ENCODE data around the gene KRTAP10-6. TPM values are rescaled to one million over a fixed set of nuclear protein-coding genes. Genes with fewer than 3 reads are reported as not detected.
"Not testable (repeated sequence)": the region's sequence is repeated elsewhere in the genome, so short reads cannot be mapped to it uniquely, and the experiment has no call there.

The KRTAP10-6 gene, protein sequence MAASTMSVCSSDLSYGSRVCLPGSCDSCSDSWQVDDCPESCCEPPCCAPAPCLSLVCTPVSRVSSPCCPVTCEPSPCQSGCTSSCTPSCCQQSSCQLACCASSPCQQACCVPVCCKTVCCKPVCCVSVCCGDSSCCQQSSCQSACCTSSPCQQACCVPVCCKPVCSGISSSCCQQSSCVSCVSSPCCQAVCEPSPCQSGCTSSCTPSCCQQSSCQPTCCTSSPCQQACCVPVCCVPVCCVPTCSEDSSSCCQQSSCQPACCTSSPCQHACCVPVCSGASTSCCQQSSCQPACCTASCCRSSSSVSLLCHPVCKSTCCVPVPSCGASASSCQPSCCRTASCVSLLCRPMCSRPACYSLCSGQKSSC
- not detected for total RNA-seq

DNA sequence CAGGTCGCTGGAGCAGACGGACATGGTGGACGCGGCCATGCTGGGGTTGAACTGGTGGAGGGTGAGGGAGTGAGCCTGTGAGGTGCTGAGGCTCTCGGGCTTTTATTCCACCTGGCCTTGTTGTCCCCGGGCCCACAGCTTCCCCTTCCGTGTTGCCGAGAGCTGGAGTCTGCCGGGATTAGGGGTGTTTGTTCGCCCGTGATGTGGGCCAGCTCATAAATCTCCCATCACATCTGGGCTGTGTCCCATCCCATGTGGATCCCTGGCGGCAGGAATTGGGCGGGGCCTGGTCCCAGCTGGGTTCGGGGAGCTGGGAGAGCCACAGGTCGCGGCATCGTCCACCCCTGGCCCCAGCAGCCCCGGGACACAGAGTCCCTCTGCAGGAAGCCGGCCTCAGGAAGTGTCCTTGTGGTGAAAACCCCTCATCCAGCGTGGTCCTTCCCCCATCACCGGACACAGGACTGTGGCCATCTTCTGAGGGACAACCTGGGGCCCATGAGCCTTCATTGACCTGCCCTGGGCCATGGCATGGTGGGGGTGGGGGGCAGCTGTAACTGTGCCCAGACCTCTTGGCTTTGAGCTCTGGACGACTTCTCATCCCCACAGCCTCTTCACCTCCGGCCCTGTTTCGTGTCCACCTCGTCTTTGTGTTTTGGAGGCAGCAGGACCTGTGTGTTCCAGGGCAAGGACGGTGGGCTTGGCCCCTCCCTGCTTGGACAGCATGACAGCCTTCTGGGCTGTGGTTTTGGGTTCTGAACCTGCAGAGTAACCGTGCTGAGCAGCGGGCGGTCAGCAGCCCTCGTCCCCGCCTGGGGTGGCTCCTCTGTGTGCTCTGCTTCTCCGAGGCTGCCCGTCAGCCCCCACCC, at the start of gene KRTAP10-6:
Gene KRTAP10-6, minus strand, starts transcription at position 60 of the 866 bp plus-strand sequence. Its CDS starts 21 bp downstream, at position 39.
- intact Hi-C loops (cut with DNase I): no loop called here
- DNase-seq (ENCODE audit: low spot score) (no peak), ATAC-seq (no peak)

DNA sequence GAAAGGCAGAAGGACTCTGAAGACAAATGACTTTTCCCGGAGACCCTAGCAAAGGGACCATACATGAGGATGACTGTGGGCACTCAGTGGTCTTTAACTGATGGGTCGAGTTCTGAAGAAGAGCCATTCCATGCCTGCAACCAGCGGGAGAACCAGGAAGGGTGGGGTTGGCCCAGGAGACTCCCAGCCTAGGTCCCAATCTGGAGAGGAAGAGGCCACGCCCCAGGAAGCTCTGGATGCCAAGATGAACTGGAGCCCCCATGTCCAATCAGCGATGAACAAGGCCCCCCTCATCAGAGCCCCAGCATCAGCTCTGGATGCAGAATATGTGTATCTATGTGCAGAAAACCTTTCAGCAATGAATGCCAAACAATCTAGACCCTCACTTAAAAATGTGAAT, 48.5 kb upstream of the KRTAP10-6 start:
- DNase-seq (ENCODE audit: low spot score) (peak; percentile 15), ATAC-seq (no peak)
- intact Hi-C loops (cut with DNase I): no loop called here

DNA sequence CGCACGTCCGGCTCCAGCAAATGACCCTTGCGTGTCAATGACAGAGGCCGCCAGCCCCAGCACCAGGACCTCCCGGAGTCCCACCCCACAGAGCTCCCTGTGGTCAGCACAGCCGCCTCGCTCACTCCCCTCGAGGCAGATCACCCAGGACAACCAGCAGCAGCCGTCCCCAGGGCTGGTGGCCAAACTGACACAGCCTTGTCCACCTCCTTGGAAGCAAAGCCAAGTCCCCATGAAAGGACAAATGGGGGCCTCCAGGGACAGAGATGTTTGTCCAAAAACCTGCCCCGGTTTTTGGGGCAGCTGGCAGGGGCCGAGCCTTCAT, 47.0 kb upstream of the KRTAP10-6 start:
- ATAC-seq: no peak
- intact Hi-C loops (cut with DNase I): no loop called here
- DNase-seq (ENCODE audit: low spot score): peak; percentile 47

DNA sequence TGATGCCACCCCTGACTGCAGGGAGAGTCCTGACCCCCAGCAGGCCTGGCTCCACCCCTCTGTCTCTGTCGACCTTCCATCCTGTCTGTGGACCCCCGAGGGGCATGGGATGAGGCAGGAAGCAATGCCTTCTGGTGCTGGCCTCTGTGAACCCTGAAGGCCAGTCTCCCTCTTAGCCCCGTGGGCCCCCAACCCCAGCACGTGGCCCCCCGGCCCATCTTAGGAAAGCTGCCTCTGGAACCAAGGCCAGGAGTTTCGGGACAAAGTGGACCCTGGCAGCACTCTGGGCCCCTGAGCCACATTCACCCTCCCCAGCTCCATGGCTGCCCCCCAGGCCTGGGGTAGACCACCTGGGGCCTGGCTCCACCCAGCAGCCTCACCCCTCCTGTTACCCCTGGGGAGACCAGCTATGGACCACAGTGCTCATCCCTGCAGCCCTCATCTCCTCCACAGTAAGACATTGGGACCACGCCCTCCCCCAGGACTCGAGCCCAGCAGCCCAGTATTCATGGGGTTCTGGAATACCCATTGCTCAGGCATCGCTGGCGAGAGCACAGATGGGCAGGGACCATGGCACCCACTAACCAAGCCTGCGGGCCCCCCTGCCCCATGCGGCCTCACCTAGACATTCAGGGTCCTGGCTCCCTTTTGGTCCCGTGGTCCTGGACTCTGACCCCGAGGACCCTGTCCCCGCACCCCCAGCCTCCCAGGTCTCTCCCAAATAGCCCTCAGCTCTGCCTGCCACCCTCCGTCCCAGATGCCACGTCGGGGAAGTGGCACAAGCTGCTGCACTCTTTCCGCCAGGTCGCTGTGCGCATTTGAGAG, 46.4 kb upstream of the KRTAP10-6 start:
- ATAC-seq; intact Hi-C loops (cut with DNase I): not testable (repeated sequence)
- peak; percentile 40 for DNase-seq (ENCODE audit: low spot score)

DNA sequence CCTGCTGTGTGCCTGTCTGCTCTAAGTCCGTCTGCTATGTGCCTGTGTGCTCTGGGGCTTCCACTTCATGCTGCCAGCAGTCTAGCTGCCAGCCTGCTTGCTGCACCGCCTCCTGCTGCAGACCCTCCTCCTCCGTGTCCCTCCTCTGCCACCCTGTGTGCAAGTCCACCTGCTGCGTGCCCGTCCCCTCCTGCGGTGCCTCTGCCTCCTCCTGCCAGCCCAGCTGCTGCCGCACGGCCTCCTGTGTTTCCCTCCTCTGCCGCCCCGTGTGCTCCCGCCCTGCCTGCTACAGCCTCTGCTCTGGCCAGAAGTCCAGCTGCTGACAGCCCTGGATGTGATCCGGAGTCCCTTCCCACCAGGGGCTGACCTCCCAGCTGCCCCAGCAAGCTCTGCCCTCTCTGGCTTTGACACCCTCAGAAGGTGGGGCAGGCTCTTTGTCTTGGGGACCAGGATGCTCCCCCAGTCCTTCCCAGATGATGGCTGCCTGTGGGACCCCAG, 45.6 kb upstream of the KRTAP10-6 start:
- ATAC-seq; intact Hi-C loops (cut with DNase I): not testable (repeated sequence)
- peak; percentile 35 for DNase-seq (ENCODE audit: low spot score)

DNA sequence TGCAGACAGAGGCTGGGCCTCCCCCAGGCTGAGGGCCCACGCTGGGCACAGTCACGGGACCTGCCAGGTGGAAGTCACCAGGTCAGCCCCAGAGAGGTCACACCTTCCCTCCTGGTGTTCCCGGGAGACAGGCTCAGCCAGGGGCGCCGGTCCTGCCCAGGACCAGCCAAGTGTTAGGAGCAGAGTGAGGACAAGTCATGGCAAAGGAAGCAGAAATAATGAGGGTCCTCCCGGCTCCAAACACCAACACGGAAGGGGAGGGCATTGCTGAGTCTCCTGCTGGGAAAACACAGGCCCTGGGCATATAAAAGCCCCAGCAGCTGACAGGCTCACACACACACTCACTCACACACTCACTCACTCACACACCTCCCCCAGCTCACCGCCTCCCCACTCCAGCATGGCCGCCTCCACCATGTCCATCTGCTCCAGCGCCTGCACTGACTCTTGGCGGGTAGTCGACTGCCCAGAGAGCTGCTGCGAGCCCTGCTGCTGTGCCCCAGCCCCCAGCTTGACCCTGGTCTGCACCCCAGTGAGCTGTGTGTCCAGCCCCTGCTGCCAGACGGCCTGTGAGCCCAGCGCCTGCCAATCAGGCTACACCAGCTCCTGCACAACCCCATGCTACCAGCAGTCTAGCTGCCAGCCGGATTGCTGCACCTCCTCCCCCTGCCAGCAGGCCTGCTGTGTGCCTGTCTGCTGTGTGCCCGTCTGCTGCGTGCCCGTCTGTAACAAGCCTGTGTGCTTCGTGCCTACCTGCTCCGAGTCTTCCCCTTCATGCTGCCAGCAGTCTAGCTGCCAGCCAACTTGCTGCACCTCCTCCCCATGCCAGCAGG, 44.9 kb upstream of the KRTAP10-6 start, which contains the start of gene KRTAP10-10:
Gene KRTAP10-10, plus strand, starts transcription at position 339 of the 833 bp plus-strand sequence. Its CDS starts 62 bp downstream, at position 401.
- no peak for ATAC-seq
- intact Hi-C loops (cut with DNase I): no loop called here
- peak; percentile 26 for DNase-seq (ENCODE audit: low spot score)

DNA sequence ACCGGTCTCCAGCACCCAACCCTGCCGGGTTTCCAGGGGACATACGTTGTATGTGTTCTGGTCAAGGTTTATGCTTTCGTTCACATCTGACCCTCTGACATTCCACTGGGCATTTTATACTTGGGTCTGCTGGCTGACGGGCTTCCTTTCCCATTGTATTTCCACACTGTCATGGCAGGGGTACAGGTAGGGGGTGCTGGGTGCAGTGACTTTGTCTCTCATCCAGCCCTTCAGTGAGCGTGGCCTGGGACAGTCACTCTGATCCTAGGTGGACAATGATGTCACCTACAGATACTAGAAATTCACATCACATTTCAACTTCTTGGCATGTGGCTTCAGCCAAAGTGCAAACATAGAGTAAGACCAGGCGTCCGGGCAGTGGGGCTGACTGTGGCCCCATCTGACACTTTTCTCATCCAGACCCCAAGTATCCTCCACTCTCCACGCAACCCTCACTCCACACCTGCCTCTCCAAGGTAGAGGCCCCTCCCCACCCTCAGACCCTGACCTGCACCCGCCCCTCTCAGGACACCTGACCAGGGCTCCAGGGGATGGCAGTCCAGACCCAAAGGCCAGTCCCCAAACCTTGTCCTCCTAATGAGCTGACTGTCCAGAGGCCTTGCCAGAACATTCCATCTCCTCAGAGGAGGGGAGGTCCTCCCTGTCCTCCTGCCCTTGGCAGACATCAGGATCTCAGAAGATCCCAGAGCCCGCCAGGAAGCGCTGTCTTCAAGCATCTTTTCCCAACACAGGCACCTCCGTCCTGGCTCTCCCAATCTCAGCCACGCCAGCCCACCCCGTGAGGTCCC, 44.1 kb upstream of the KRTAP10-6 start:
- ATAC-seq: no peak
- DNase-seq (ENCODE audit: low spot score): peak; percentile 49
- intact Hi-C loops (cut with DNase I): no loop called here

DNA sequence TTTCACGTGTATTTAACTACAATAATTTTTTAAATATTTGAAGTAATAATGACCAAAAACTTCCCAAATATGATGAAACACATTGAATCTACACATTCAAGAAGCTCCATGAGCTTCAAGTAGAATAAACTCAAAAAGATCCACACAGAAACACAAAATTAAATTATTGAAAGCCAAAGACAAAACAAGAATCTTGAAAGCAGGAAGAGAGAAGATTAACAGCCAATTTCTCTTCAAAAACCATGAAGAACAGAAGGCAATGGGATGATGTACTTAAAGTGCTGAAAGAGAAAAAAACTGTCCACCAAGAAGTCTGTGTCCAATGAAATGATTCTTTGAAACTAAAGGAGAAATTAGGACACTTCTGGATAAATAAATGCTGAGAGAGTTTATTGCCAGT, 39.8 kb upstream of the KRTAP10-6 start:
- no peak for DNase-seq (ENCODE audit: low spot score)
- ATAC-seq: no peak
- intact Hi-C loops (cut with DNase I): no loop called here

DNA sequence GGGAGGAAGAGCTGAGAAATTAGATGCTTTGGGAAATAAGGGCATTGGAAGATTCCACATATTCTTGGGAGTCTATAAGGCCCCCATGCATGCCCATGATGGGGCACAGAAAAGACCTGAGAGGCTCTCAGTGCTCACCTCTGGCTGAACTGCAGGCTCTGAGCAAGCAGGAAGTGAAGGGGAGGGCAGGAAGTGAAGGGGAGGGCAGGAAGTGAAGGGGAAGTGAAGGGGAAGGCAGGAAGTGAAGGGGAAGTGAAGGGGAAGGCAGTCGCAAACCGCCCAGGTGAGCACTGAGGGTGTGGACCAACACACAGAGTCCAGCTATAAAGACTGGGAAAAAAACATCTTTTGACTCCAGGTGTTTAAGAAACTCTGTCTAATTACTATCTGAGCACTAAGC, 38.1 kb upstream of the KRTAP10-6 start:
- intact Hi-C loops (cut with DNase I): no loop called here
- ATAC-seq (no peak), DNase-seq (ENCODE audit: low spot score) (no peak)

DNA sequence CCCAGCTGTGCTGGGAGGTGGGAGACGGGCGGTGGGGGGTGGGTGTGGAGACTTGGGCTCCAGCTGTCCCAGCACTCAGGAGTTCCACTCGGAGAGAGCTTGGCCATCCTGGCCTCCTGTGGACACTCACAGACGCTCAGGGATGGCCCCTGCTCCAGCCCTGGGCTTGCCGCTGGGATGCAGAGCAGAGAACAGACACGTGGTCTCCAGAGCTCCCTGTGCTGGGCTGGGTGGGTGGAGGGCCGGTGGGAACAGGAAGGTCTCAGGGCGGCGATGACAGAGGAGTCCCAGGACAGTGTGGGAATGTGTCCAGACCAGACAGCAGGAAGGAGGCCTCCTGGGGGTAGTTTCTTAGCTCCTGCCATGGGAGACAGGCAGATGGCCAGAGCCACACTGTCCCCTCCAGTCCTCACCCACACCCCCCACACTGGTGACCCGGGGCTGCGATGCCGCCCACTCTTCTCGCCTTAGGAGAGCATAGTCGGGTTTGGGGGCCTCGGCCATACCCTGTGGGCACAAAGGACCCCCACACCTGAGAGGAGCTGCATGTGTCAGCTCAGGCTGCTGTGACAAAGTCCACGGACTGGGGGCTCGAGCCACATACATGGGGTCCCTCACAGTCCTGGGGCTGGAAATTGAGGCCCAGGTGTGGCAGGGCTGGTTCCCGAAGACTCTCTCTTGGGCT, 36.5 kb upstream of the KRTAP10-6 start:
- DNase-seq (ENCODE audit: low spot score) (no peak), ATAC-seq (no peak)
- intact Hi-C loops (cut with DNase I): no loop called here

DNA sequence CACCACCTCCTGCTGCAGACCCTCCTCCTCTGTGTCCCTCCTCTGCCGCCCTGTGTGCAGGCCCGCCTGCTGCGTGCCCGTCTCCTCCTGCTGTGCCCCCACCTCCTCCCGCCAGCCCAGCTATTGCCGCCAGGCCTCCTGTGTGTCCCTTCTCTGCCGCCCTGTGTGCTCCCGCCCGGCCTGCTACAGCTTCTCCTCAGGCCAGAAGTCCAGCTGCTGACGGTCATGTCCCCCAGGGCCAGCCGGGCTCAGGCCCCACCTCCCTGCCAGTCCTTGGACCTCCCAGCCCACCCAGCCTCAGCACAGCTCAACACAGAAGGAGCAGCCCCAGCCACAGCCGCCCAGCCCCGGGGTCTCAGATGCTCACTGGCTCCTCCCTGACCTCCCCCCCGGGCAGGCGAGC, 35.5 kb upstream of the KRTAP10-6 start:
- DNase-seq (ENCODE audit: low spot score); ATAC-seq; intact Hi-C loops (cut with DNase I): not testable (repeated sequence)

DNA sequence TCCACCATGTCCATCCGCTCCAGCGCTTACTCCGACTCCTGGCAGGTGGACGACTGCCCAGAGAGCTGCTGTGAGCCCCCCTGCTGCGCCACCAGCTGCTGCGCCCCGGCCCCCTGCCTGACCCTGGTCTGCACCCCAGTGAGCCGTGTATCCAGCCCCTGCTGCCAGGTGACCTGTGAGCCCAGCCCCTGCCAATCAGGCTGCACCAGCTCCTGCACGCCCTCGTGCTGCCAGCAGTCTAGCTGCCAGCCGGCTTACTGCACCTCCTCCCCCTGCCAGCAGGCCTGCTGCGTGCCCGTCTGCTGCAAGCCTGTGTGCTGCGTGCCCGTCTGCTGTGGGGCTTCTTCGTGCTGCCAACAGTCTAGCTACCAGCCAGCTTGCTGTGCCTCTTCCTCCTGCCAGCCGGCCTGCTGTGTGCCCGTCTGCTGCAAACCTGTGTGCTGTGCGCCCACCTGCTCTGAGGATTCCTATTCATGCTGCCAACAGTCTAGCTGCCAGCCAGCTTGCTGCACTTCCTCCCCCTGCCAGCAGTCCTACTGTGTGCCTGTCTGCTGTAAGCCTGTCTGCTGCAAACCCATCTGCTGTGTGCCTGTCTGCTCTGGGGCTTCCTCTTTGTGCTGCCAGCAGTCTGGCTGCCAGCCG, 35.0 kb upstream of the KRTAP10-6 start:
- DNase-seq (ENCODE audit: low spot score); ATAC-seq; intact Hi-C loops (cut with DNase I): not testable (repeated sequence)

DNA sequence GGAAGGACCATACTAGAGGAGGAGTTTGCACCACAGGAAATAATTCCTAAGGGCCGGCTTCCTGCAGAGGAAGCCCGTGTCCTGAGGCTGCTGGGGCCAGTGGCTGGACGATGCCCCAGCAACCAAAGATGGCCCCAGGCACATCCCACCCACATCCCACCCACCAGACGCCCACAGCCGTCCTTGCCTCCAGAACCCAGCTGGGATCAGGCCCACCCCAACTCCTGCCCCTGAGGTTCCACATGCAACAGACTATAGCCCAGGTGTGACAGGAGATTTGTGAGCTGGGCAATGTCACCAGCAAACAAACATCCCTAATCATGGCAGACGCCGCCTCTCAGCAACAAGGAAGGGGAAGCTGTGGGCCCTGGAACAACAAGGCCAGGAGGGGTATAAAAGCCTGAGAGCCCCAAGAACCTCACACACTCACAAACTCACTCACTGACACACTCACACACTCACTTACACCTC, 34.4 kb upstream of the KRTAP10-6 start, which contains the start of gene KRTAP10-9:
Gene KRTAP10-9, plus strand, starts transcription at position 421 of the 471 bp plus-strand sequence. CDS start 79 bp downstream, outside the sequence.
- ATAC-seq (no peak), DNase-seq (ENCODE audit: low spot score) (no peak)
- intact Hi-C loops (cut with DNase I): no loop called here

DNA sequence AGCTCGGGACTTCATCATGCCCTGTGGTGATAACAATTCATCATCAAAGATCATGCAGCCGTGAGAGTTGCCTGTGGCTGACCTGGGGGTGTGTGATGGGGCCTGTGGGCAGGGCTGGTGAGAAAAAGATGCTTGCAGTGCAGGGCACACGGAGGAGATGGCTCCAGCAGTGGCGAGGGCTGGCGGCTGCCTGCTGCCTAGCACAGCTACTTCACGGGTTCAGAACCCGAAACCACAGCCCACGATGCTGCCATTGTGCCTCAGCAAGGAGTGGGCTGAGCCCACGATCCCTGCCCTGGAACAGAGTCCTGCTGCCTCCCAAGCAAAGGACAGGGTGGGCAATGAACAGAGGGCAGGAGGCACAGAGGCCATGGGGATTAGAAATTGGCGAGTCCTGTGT, 34.0 kb upstream of the KRTAP10-6 start:
- intact Hi-C loops (cut with DNase I): no loop called here
- ATAC-seq: no peak

DNA sequence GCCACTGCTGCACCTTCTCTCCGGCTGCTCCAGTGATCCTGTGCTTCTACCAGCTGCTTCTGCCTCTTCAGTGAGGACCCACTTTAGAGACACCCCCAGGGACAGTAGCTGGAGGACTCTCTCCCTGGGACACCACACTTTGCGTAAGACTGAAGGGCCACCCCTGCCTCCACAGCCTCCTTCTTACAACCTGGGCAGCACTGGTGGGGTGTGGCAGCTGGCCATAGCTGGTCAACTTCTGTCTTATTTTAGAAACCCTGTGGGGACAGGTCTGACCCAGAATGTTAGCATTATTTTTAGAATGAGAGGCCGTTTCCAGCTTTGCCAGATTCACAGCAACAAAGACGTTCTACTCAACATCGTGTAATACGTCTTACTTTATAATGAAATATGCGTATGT, 33.5 kb upstream of the KRTAP10-6 start:
- intact Hi-C loops (cut with DNase I): no loop called here
- DNase-seq (ENCODE audit: low spot score) (no peak), ATAC-seq (no peak)

More for the DNA sequence above, 34.0 kb upstream of the KRTAP10-6 start:
- DNase-seq (ENCODE audit: low spot score): no peak

DNA sequence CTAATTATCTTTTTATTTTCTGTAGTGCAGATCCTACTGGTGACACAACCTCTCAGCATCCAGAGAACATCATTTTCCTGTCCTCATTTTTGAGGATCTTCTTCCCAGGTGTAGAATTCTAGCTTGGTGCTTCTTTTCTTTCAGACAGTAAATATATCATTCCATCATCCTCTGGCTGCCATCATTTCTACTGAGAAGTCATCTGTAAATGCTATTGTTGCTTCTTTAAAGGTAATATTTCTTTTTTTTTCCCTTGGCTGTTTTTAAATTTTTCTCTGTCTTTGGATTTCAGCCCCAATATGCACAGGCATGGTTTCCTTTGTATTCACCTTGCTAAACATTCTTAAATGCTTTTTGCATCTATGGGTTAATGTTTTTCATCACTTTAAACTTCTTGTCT, 31.3 kb upstream of the KRTAP10-6 start:
- DNase-seq (ENCODE audit: low spot score): no peak
- intact Hi-C loops (cut with DNase I): no loop called here
- no peak for ATAC-seq

Measured in sciatic nerve (tissue), 2 donors.